ENCODE measurements around the gene FAM234B.

DNA sequence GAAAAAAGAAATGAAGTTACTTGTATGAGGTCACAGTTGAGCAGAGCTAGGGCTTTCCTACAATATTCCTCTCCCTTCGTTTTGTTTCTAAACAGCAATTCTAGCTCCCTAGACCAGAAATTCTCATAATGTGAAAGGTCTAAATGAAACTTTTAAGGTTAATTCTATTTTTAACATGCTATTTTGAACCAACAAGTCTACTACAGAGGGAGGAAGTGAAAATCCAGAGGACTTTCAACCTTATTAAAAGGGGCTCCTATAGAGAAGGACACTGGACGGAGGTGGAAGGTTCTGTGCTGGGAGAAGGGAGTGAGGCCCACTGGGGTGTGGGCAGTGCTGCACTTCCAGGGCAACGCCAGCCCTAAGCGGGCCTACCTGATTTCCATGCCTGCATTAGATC lies 45.9 kb downstream of the FAM234B start:
- TF ChIP-seq, protein P1, sequence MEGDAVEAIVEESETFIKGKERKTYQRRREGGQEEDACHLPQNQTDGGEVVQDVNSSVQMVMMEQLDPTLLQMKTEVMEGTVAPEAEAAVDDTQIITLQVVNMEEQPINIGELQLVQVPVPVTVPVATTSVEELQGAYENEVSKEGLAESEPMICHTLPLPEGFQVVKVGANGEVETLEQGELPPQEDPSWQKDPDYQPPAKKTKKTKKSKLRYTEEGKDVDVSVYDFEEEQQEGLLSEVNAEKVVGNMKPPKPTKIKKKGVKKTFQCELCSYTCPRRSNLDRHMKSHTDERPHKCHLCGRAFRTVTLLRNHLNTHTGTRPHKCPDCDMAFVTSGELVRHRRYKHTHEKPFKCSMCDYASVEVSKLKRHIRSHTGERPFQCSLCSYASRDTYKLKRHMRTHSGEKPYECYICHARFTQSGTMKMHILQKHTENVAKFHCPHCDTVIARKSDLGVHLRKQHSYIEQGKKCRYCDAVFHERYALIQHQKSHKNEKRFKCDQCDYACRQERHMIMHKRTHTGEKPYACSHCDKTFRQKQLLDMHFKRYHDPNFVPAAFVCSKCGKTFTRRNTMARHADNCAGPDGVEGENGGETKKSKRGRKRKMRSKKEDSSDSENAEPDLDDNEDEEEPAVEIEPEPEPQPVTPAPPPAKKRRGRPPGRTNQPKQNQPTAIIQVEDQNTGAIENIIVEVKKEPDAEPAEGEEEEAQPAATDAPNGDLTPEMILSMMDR (IDR thresholded peaks at IDR 0.05; ENCODE audit: low read depth, low read length), result no peak
- TF ChIP-seq EZH2phosphoT487 (IDR thresholded peaks at IDR 0.05; ENCODE audit: low read depth), result no peak

Data from OCI-LY3 (cell line).